Measurements from ENCODE around the gene CRACR2A.

DNA sequence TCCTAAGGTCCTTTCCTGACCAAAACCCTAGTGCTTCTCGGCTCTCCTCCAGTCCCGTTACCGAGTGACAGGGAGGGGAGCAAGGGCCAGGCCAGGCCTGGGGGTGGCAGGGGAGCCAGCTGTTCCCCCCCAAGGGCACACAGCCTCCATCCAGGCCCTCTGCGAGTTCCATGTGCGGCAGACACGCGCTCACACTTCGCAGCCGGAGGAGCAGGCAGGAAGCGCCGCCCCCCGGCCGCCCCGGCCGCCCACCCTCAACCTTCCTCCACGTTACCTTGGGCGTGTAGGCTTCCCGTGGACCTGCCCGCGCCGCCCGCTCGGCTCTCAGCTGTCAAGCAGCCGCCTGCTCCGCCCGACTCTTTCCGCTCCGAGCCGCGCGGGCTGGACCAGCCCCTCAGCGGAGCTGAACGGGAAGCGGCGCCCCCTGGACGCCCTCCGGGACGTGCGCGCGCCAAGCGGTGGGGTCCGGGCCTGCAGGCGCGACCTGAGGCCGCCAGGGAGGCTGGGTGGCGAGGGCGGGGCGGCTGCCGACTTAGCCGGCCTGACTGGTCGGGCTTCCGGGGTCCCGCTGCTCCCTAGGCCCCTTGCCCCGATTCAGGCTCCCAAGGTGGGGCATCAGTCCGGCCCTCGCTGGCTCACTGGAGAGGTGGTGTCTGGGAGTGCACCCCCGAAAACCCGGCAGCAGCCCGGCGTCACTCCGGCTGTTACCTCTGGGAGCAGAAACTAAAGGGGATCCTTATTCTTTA, at the start of gene CRACR2A:
- TF ChIP-seq, protein P1, sequence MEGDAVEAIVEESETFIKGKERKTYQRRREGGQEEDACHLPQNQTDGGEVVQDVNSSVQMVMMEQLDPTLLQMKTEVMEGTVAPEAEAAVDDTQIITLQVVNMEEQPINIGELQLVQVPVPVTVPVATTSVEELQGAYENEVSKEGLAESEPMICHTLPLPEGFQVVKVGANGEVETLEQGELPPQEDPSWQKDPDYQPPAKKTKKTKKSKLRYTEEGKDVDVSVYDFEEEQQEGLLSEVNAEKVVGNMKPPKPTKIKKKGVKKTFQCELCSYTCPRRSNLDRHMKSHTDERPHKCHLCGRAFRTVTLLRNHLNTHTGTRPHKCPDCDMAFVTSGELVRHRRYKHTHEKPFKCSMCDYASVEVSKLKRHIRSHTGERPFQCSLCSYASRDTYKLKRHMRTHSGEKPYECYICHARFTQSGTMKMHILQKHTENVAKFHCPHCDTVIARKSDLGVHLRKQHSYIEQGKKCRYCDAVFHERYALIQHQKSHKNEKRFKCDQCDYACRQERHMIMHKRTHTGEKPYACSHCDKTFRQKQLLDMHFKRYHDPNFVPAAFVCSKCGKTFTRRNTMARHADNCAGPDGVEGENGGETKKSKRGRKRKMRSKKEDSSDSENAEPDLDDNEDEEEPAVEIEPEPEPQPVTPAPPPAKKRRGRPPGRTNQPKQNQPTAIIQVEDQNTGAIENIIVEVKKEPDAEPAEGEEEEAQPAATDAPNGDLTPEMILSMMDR (IDR thresholded peaks at IDR 0.05): peak; percentile 42 to 75 (median 66)
- TF ChIP-seq POLR2A (IDR thresholded peaks at IDR 0.05): peak in 2 of 4 donors; percentile 8 to 15
